ENCODE measurements around the gene UBAP1L.
"Not testable (repeated sequence)": the region's sequence is repeated elsewhere in the genome, so short reads cannot be mapped to it uniquely, and the experiment has no call there.

UBAP1L gene

GRCh38 chr15:65115086-65115485 lies at the start of gene UBAP1L:
TSS of gene UBAP1L (minus strand) at chr15:65115200. CDS start at chr15:65106215, 8,985 bp downstream.
- no peak for FAIRE-seq

DNA sequence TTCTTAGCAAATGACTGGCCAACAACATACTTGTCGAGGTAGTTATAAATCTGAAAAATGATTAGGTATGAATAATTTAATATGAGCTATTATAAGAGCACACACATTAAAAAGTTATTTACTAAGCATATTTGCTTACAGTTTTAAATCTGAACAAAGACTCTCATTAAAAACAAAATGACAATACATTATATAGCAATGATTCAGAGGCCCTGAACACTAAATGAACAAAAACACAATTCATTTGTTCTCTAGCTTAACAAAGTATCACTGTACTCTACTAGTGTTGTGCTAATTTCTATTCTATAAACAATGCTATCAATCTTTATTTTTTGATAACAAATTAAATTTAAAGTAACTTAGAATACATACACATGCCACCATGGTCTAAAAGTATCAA lies 49.1 kb upstream of the UBAP1L start:
- no peak for FAIRE-seq

- no peak for FAIRE-seq
Observed at GRCh38 chr15:65163041-65163440, 48.0 kb upstream of the UBAP1L start.

DNA sequence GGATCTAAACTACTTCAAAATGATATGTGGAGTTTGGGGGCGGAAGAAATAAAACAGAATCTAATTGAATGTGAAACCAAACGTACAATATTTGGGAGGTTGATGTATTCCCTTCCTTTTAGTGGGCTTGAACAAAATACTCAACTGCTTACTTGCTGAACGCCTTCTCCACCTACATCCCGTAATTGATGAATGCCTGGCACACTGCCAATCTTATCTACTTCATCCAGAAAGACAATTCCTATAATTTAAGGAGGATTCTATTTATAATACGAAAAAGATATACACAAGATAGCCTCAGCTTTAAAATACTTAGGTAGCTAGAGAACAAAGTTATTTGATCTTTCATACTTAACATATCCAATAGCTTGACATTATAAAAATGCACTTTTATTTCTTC lies 41.7 kb upstream of the UBAP1L start:
- FAIRE-seq, result no peak

GRCh38 chr15:65154720-65155119 lies 39.7 kb upstream of the UBAP1L start:
- no peak for FAIRE-seq

DNA sequence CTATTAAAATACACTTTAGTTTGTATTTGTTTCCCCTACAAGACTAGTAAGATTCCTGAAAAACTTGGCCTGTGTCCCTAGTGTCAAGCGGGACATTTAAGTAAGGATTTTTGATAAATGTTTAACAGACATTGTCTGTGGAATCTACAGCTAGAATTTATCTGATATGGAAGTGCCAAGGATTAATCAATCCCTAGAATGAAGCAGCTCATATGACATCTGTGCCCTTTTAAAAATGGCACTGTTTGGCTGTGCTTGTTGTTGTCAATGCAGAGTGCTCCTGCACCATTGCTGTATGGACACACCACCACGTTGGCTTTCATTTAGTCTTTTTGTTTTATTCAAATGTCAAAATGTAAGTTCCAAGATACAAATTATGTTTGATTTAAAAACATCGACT lies 32.9 kb upstream of the UBAP1L start:
- no peak for FAIRE-seq

DNA sequence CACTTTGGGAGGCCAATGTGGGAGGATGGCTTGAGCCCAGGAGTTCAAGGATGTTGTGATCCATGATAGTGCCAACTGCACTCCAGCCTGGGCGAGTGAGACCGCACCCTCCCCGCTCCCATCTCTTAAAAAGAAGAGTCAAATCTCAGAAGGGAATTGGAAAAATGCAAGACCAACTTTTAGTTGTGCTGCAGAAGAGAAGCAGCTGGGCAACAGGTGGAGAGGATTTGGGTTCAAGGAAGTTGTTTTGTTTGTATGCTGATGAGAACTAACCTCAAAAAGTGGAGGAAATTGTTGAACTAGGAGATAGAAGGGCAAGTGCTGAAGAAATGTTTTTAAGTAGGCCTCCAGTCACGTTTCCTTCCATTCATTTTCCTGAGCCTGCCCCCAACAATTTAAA lies 31.4 kb upstream of the UBAP1L start:
- FAIRE-seq, result no peak

- FAIRE-seq, result not testable (repeated sequence)
Observed at GRCh38 chr15:65138631-65139030, 23.6 kb upstream of the UBAP1L start.

DNA sequence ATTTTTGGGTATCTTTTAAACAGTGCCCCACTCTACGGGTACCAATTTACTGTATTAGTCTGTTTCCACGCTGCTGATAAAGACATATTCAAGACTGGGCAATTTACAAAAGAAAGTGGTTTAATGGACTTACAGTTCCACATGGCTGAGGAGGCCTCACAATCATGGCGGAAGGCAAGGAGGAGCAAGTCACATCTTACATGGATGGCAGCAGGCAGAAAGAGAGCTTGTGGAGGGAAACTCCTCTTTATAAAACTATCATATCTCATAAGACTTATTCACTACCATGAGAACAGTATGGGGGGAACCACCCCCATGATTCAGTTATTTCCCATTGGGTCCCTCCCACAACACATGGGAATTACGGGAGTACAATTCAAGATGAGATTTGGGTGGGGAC lies 22.9 kb upstream of the UBAP1L start:
- FAIRE-seq, result not testable (repeated sequence)

DNA sequence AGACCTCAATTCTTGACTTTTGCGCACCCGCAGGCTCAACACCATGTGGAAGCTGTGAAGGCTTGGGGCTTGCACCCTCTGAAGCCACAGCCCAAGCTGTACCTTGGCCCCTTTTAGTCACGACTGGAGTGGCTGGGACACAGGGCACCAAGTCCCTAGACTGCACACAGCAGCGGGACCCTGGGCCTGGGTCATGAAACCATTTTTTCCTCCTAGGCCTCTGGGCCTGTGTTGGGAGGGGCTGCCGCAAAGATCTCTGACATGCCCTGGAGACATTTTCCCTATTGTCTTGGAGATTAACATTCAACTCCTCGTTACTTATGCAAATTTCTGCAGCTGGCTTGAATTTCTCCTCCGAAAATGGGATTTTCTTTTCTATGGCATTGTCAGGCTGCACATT lies 22.1 kb upstream of the UBAP1L start:
- not testable (repeated sequence) for FAIRE-seq

DNA sequence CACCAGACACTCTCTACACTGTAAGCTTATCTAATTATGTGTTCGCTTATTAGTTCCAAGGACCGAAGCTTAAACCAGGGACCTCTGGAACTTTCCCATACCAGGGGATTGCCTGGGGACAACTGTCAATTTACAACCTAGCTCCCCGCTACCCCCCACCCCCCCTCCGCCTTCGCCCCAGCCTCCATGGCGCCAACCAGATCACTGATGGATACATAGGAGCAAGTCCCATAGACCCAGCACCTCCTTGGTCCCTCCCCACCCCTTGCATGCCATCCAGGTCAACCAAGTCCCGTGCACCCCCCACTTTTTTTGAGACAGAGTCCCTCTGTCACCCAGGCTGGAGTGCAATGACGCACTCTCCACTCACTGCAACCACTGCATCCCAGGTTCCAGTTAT lies 19.5 kb upstream of the UBAP1L start:
- FAIRE-seq, result no peak

DNA sequence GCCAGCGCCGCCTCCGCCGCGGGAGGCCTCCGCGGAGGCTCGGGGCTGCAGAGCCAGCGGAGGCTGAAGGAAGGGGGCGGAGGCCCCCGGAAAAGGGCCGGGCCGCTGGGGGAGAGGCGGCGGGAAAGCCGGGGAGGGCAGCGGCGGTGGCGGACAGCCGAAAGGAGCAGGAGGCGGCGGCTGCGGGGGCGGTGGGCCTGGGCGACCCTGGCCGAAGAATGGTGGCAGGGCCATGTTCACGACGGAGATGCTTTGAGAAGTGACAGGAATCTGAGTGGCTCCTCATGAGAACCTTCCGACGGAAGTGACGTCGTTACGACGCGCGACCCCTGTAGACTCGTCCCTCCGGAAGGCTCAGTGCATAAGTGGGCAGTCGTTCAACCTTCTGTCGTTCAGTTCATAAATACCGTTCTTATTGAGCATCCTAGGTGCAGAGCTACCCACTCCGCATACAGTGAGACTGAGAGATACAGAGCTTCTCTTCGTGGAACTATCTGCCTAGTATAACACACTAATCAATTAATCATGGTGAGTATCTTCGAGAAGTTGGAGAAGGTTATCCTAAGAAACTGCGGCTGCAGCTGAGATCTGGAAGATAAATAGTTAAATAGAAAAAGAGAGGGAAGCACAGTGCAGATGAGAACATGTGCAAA lies 18.7 kb upstream of the UBAP1L start, which contains the start of gene PDCD7:
Gene PDCD7, minus strand, starts transcription at position 261 of the 653 bp plus-strand sequence. Its CDS starts 27 bp downstream, at position 234.
- FAIRE-seq, result peak; percentile 30

DNA sequence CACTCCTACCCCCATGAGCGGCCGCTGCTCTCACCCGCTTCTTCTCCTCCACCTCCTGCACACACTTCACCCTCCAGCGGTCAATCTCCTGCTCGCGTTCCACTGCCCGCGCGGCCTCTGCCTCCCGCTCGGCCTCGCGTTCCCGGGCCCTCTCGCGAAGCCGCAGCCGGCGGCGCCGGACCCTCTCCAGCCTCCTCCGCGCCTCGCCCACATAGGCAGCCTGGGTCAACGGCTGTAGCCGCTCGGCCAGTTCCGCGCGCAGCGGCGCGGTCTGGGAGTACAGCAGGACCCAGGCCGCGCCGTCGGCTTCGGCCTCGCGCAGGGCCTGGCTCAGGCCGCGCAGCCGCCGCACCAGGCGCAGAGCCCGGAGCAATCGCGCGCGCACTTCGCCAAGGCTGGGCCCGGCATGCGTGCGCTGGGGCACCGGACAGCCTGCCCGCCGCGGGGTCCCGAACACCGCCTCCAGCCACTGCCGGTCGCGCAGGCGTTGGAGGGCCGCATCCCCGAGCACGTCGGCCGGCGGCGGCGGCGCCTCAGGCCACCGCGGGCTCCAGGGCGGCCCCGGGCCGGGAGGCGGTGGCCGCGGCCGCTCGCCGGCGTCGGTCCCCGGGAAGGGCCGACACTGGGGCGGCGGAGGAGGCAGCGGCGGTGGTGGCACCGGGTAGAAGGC lies 18.0 kb upstream of the UBAP1L start:
- FAIRE-seq, result no peak

- no peak for FAIRE-seq
Observed at GRCh38 chr15:65130941-65131340, 15.9 kb upstream of the UBAP1L start.

- no peak for FAIRE-seq
Observed at GRCh38 chr15:65115542-65115941, 542 bp upstream of the UBAP1L start.

- FAIRE-seq, result no peak
Observed at GRCh38 chr15:65110676-65111292, 4.2 kb downstream of the UBAP1L start.

DNA sequence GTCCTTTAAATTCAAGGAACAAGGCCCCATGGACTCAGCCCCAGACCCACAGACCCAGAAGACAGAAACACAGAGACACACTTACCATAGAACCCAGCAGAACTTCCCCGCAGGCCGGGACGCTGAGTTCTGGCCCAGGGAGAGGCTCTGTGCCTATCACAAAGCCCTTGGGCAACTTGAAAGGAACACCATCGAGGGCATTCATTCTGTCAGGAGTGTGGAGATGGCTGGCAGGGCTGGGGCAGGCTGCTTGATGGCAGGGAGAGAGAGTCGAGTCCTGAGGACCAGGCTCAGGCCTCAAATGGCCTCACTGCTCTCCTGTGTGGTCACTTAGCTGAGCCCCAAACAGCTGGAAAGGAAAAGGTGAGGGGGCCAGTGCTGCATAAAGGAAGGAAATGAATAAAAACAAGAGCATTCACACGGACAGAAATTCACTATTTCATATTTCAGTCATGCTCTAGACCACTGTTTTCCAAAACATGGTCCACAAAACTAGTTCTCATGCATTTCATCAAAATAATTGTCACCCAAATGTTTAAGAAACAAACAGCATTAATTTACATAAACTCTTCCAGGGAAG lies 8.9 kb downstream of the UBAP1L start:
- FAIRE-seq, result no peak

DNA sequence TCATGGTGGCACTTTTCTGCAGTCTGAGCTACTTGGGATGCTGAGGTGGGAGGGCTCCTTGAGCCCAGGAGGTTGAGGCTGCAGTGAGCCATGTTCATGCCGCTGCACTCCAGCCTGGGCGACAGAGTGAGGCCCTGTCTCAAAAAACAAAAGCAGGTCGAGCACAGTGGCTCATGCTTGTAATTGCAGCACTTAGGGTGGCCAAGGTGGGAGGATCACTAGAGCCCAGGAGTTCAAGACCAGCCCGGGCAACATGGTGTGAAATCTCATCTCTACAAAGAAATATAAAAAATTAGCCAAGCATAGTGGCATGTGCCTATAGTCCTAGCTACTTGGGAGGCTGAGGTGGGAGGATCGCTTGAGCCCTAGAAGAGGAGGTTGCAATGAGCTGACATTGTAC lies 10.0 kb downstream of the UBAP1L start:
- FAIRE-seq, result no peak

DNA sequence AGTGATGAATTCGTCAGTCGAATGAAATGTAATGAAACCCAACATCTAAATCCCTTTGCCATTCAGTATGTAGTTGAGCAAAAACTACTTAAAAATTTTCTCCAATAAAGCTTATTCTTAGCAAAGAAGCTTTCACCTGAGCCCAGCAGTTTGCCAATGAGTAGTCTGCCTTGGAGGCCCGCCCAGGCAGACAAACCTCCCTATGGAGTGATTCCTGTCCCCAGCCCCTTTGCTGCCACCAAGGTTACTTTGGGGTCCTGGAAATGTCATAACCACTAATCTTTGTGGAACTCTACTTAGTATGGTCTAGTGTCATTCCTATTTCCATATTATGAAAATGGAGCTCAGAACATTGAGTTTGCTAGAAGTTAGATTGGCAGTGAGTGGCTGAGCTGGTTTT lies 12.1 kb downstream of the UBAP1L start:
- FAIRE-seq, result no peak

DNA sequence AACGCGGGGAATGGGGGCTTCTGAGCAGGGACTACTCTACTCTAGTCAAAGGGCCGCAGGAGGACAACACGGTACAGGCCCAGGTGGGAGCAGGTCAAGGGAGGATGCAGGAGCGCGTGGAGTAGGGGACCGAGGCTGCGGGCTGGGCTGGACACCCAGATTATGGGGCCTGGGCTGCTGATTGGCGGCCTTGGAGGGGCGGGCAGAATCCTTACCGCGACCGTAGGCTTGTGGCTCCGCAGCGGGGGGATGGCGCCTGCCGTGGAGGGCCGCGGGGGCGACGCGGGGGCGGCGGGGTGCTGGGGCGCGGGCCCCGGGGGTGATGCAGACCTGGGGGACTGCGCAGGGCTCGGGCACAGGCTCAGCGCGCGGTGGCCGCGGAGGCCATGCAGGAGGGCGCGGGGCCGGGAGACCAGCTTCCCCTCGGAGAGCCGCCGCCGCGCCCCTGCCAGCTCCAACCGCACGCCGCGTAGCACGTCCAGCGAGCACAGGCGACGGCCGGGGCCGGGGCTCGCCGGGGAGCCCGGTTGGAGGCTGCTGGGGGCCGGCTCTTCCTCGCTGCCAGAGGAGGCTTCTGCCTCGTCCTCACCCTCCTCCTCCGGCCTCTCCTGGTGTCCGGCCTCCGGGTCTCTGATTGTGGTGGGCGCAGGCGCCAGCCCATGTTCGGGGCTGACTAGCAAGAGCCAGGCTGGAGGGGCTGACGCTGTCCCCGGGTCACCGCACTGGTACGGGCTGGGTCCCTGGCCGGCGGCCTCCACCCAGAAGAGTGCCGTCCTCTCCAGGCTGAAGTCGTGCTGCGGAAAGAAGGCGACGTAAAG lies 12.9 kb downstream of the UBAP1L start:
- FAIRE-seq, result no peak

GRCh38 chr15:65101411-65101890 lies 13.5 kb downstream of the UBAP1L start:
- FAIRE-seq, result no peak

DNA sequence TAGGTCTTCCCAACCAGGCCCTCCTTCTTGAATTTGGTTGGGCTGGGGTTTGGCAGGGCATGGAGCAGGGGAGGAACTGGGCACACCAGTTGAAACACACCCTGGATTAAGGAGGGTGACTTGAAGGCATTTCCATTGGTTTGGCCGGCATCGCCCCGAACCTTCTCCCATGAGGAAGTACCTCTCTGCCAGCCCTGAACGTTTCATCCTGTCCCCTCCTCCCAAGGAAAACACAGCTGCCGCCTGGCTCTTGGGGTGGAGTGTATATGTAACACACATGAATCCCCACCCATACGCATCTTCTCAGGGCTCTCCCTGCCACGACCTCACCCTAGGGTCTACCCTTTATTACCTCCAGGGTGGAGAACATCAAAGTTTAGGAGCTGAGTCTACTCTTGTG lies 14.6 kb downstream of the UBAP1L start:
- no peak for FAIRE-seq

DNA sequence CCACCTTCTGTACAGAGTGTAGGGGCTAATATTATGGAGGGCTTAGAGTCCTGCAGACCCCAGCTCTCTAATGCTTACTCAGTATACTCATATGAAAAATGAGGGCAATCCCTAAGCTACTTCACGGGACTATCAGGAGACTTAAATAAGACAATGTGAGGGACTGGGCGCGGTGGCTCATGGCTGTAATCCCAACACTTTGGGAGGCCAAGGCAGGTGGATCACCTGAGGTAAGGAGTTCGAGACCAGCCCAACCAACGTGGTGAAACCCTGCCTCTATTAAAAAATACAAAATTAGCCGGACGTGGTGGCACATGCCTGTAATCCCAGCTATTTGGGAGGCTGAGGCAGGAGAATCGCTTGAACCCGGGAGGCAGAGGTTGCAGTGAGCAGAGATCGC lies 15.2 kb downstream of the UBAP1L start:
- not testable (repeated sequence) for FAIRE-seq

Data from A204.1 (cell line).